T-helper 1 cell treated with Interleukin-12 subunit alpha and Interleukin-12 subunit beta and Interleukin-4 antibody, amounts not matched to agents 30 μg/mL and 1 μg/mL, for 36 hours (primary cell): ENCODE results near the gene RIMS4.
A peak's percentile ranks its signal among the peaks of the same experiment; 100 is the strongest.

Experiments
- H3K27ac Mint-ChIP-seq: one replicate; pipeline ENCODE4 v1.8.0; 2021; ENCODE audit warnings: mild to moderate bottlenecking, mixed read lengths
- H3K27me3 Mint-ChIP-seq: one replicate; pipeline ENCODE4 v1.8.0; 2021; ENCODE audit warnings: low read depth, mixed read lengths
- H3K36me3 Mint-ChIP-seq: one replicate; pipeline ENCODE4 v1.8.0; 2021; ENCODE audit warnings: low read depth, mixed read lengths
- H3K4me1 Mint-ChIP-seq: one replicate; pipeline ENCODE4 v1.8.0; 2021; ENCODE audit warnings: low read depth, mixed read lengths
- H3K4me3 Mint-ChIP-seq: one replicate; pipeline ENCODE4 v1.8.0; 2021; ENCODE audit warnings: mild to moderate bottlenecking, moderate library complexity, mixed read lengths
- H3K9me3 Mint-ChIP-seq: one replicate; pipeline ENCODE4 v1.8.0; 2021; ENCODE audit warnings: mixed read lengths

RIMS4 gene

DNA sequence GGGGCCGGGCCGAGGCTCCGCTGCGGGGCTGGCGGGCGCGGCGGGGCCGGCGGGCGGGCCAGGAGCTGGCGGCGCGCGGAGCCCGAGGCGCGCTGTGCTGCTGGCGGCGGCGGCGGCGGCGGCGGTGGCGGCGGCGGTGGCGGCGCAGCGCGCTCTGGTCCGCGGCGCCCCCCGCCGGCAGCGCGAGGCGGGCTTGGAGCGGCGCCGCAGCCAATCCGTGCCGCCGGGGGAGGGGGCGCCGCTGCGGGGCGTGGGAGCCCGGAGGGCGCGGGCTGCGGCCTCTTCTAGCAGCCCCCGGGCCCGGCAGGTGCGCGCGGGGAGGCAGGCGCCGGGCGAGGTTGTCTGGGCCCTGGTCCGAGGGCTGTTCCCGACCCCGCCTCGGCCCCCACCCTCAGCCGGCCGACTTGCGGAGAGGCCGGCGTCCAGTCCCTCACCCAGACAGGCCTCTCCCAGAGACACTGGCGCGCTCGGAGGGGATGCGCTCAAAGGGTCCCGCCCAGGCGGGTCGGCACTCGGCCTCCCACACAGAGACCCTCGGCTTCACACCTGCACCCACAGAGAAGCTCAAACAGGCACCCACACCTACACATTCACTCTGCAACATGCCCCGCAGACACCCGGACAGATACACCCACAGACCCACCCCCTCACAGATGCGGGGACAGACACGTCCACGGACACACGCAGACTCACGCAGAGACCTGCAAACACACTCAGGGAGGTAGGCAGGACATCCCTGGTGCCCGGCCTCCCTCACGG, at the start of gene RIMS4:
RIMS4 (minus strand) TSS at position 156 of the 759 bp plus-strand sequence. CDS start 275 bp downstream, outside the sequence.
- H3K4me3 Mint-ChIP-seq: peak within 1 kb of the TSS; percentile 23
- no peaks in the 10 kb centered on the region for H3K9me3 Mint-ChIP-seq
- H3K4me1 Mint-ChIP-seq: no peaks in the 10 kb centered on the region
- no peaks in the 10 kb centered on the region for H3K36me3 Mint-ChIP-seq
- H3K27ac Mint-ChIP-seq: no peak within 1 kb of the TSS
- H3K27me3 Mint-ChIP-seq: peaks cover 69% of the 10 kb centered on the region

DNA sequence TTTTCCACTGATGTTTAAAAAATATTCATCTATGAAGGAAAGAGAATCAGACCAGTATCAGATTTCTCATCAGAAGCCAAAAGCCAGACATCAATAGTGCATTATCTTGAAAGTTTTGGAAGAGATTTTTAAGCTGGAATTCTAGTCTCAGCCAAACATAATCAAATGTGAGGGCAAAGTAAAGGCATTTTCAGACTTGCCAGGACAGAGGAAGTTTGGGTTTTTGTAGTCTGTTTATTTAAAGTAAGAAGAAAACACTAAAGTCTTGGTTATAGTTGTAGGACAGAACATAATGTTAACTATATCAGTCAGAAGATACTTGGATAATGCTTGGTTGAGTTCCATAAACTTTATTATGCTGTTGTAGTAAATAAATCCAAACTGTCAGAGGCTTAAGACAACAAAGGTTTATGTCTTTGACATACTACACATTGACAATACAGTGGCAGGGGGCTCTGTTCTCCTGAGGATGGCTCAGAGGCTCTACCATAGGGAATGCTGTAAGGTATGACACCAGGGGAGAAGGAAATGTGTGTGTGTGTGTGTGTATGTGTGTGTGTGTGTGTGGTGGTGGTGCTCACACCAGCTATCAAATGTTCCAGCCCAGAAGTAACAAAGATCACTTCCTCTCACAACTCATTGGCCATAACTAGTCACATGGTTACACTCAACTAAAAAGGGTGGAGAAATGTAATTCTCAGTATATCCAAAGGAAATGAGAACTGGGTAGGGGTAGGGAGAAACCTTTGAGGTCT, 48.4 kb upstream of the RIMS4 start:
- Mint-ChIP-seq H3K27me3 (no peaks in the 10 kb centered on the region), H3K4me1 (peaks cover 4% of the 10 kb centered on the region), H3K9me3 (no peaks in the 10 kb centered on the region), H3K36me3 (no peaks in the 10 kb centered on the region), H3K4me3 (no peak overlapping the region), H3K27ac (no peak overlapping the region)

DNA sequence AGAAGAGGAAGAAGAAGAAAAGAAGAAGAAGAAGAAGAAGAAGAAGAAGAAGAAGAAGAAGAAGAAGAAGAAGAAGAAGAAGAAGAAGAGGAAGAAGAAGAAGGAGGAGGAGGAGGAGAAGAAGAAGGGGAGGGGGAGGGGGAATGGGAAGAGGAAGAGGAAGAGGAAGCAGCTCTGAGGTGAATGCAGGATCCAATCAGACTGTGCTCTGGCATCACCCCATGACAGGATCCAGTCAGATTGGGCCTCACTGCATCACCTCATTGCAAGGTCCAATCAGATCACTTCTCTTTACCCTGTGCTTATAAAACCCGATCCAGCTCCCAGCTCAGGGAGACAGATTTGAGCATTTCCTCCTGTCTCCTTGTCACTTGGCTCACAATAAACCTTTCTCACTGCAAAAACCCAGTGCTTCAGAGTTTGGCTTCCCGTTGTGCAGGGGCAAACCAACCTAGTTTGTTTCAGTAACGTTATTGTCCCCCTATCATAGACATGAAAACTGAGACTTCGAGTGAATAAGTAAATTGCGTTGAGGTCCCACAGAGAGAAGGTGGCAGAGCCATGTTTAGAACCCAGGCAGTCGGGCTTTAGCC, 46.6 kb upstream of the RIMS4 start:
- Mint-ChIP-seq H3K27ac (no peak overlapping the region), H3K4me3 (no peak overlapping the region), H3K36me3 (no peaks in the 10 kb centered on the region), H3K9me3 (no peaks in the 10 kb centered on the region), H3K4me1 (peaks cover 4% of the 10 kb centered on the region), H3K27me3 (peaks cover 8% of the 10 kb centered on the region)

DNA sequence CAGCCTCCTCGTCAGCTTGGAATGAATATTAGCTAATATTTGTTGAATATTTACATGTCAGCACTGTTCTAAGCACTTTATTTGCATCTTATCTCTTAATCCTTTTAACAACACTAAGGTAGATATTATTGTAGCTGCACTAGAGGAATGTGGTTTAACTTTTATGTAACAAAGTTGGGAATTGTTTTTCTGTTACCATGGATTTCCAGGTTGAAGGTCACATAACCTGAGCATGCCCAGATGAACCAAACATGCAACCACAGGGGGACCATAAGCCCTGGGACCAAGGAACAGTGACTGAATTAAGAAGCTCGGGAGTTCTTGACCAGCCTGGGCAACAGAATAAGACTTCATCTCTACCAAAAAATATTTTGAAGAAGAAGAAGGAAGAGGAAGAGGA, 46.1 kb upstream of the RIMS4 start:
- Mint-ChIP-seq H3K4me1 (peaks cover 4% of the 10 kb centered on the region), H3K4me3 (no peak overlapping the region), H3K27ac (no peak overlapping the region), H3K27me3 (peaks cover 8% of the 10 kb centered on the region), H3K9me3 (no peaks in the 10 kb centered on the region), H3K36me3 (no peaks in the 10 kb centered on the region)

- Mint-ChIP-seq H3K27ac (no peak overlapping the region), H3K4me3 (no peak overlapping the region), H3K9me3 (no peaks in the 10 kb centered on the region), H3K36me3 (no peaks in the 10 kb centered on the region), H3K4me1 (no peaks in the 10 kb centered on the region), H3K27me3 (peaks cover 19% of the 10 kb centered on the region)
Measured at GRCh38 chr20:44851545-44851944, 41.2 kb upstream of the RIMS4 start.

GRCh38 chr20:44850837-44851236, 40.5 kb upstream of the RIMS4 start:
- Mint-ChIP-seq H3K36me3 (no peaks in the 10 kb centered on the region), H3K4me1 (no peaks in the 10 kb centered on the region)

GRCh38 chr20:44850272-44850671, 39.9 kb upstream of the RIMS4 start:
- no peak overlapping the region for H3K27ac Mint-ChIP-seq
- no peaks in the 10 kb centered on the region for H3K4me1 Mint-ChIP-seq
- H3K4me3 Mint-ChIP-seq: no peak overlapping the region
- no peaks in the 10 kb centered on the region for H3K9me3 Mint-ChIP-seq
- no peaks in the 10 kb centered on the region for H3K36me3 Mint-ChIP-seq
- H3K27me3 Mint-ChIP-seq: peaks cover 21% of the 10 kb centered on the region

More at GRCh38 chr20:44850837-44851236, 40.5 kb upstream of the RIMS4 start:
- Mint-ChIP-seq H3K27ac (no peak overlapping the region), H3K4me3 (no peak overlapping the region), H3K27me3 (peaks cover 21% of the 10 kb centered on the region), H3K9me3 (no peaks in the 10 kb centered on the region)

GRCh38 chr20:44849703-44850102, 39.4 kb upstream of the RIMS4 start:
- Mint-ChIP-seq H3K27ac (no peak overlapping the region), H3K27me3 (peaks cover 21% of the 10 kb centered on the region), H3K4me1 (no peaks in the 10 kb centered on the region), H3K36me3 (no peaks in the 10 kb centered on the region), H3K9me3 (no peaks in the 10 kb centered on the region), H3K4me3 (no peak overlapping the region)

GRCh38 chr20:44848254-44849015, 38.1 kb upstream of the RIMS4 start:
- H3K4me3 Mint-ChIP-seq: no peak overlapping the region
- H3K27ac Mint-ChIP-seq: no peak overlapping the region
- no peaks in the 10 kb centered on the region for H3K36me3 Mint-ChIP-seq
- peaks cover 18% of the 10 kb centered on the region for H3K27me3 Mint-ChIP-seq
- H3K4me1 Mint-ChIP-seq: no peaks in the 10 kb centered on the region
- H3K9me3 Mint-ChIP-seq: no peaks in the 10 kb centered on the region

DNA sequence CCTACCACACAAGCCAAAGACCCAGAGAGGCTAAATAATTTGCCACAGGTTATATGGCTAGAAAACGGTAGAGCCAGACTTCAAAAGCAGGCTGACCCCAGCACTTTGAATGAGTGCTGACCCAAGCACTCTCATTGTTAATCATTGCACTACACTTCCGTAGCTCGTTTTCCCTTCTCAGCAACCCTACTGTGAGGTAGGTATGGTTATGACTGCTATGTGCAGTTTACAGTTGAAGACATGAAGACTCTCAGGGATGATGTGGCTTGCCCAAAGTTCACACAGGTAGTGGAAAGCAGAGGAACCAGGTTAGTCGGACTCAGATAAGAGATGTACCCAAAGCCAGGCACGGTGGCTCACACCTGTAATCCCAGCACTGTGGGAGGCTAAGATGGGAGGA, 33.5 kb upstream of the RIMS4 start:
- Mint-ChIP-seq H3K4me1 (no peaks in the 10 kb centered on the region), H3K9me3 (no peaks in the 10 kb centered on the region), H3K4me3 (no peak overlapping the region), H3K27ac (no peak overlapping the region), H3K27me3 (peaks cover 8% of the 10 kb centered on the region), H3K36me3 (no peaks in the 10 kb centered on the region)

GRCh38 chr20:44841955-44842354, 31.6 kb upstream of the RIMS4 start:
- peaks cover 8% of the 10 kb centered on the region for H3K27me3 Mint-ChIP-seq
- H3K36me3 Mint-ChIP-seq: no peaks in the 10 kb centered on the region
- H3K4me3 Mint-ChIP-seq: no peak overlapping the region
- H3K9me3 Mint-ChIP-seq: no peaks in the 10 kb centered on the region
- H3K4me1 Mint-ChIP-seq: no peaks in the 10 kb centered on the region
- no peak overlapping the region for H3K27ac Mint-ChIP-seq

DNA sequence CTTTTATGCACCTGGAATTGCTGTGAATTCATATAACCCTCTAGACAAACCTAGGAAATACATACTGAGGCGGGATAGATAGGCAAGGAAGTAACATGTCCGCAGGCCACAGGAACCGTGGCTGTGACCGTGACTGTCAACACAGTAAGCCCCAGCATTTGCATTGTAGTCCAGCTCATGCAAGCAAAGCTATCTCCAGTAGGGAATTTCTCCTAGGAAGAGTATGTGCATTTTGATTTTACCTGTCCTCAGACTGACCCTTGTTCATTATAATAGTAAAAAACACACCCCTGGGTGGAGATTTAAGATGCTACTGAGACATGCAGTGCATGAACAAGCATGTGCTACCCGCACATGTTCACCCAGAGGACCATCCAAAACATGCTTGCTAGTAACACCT, 30.5 kb upstream of the RIMS4 start:
- Mint-ChIP-seq H3K9me3 (no peaks in the 10 kb centered on the region), H3K4me3 (no peak overlapping the region), H3K27ac (no peak overlapping the region), H3K27me3 (peaks cover 3% of the 10 kb centered on the region), H3K4me1 (no peaks in the 10 kb centered on the region), H3K36me3 (no peaks in the 10 kb centered on the region)

- Mint-ChIP-seq H3K36me3 (no peaks in the 10 kb centered on the region), H3K27me3 (peaks cover 10% of the 10 kb centered on the region), H3K4me3 (no peak overlapping the region)
Measured at GRCh38 chr20:44839481-44839880, 29.1 kb upstream of the RIMS4 start.

DNA sequence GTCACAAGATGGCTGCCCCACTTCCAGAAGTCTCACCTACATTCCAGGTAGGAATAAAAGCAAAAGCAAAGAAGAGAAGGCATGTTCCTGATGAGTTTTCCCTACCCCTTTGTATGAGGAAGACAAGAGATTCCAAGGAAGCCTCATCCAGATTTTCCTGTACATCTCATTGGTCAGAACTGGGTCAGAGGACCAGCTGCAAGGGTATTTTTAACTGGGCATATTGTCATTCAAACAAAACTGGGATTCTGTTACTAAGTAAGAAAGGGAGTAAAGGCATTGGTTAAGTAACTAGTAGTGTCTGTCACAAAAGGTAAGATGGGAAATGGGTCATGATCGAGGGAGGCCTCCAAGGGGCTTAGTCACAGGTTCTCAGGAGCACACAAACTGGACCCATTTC, 28.2 kb upstream of the RIMS4 start:
- Mint-ChIP-seq H3K27me3 (peaks cover 10% of the 10 kb centered on the region), H3K27ac (no peak overlapping the region), H3K9me3 (no peaks in the 10 kb centered on the region), H3K4me1 (no peaks in the 10 kb centered on the region), H3K4me3 (no peak overlapping the region), H3K36me3 (no peaks in the 10 kb centered on the region)

More at GRCh38 chr20:44839481-44839880, 29.1 kb upstream of the RIMS4 start:
- Mint-ChIP-seq H3K27ac (no peak overlapping the region), H3K4me1 (no peaks in the 10 kb centered on the region), H3K9me3 (no peaks in the 10 kb centered on the region)
